ENCODE data around the gene VRK2. TPM values are rescaled to one million over a fixed set of nuclear protein-coding genes. Genes with fewer than 3 reads are reported as not detected.
"Not testable (repeated sequence)": the region's sequence is repeated elsewhere in the genome, so short reads cannot be mapped to it uniquely, and the experiment has no call there.

VRK2 gene
- total RNA-seq, 2 experiments from 2014 or later: 21.5 to 22.8 TPM

GRCh38 chr2:58135861-58136260 is 89.3 kb downstream of the VRK2 start:
- ATAC-seq (ENCODE audit: low read depth) (no peak), DNase-seq (no peak)
- Mint-ChIP-seq H3K27me3 (no peaks in the 10 kb centered on the region), H3K36me3 (peaks cover 17% of the 10 kb centered on the region), H3K4me1 (no peaks in the 10 kb centered on the region), H3K27ac (no peak overlapping the region), H3K9me3 (no peaks in the 10 kb centered on the region), H3K4me3 (no peak overlapping the region)
- POLR2A ChIA-PET: no interaction called here

- ATAC-seq (ENCODE audit: low read depth) (no peak), DNase-seq (no peak)
- Mint-ChIP-seq H3K4me3 (no peak overlapping the region), H3K36me3 (peaks cover 17% of the 10 kb centered on the region), H3K27ac (no peak overlapping the region), H3K27me3 (no peaks in the 10 kb centered on the region), H3K9me3 (no peaks in the 10 kb centered on the region), H3K4me1 (no peaks in the 10 kb centered on the region)
- POLR2A ChIA-PET: no interaction called here
Observed at GRCh38 chr2:58137221-58137620, 90.6 kb downstream of the VRK2 start.

- Mint-ChIP-seq H3K9me3 (no peaks in the 10 kb centered on the region), H3K4me1 (no peaks in the 10 kb centered on the region), H3K36me3 (peaks cover 19% of the 10 kb centered on the region), H3K27me3 (no peaks in the 10 kb centered on the region), H3K27ac (no peak overlapping the region), H3K4me3 (no peak overlapping the region)
- POLR2A ChIA-PET: no interaction called here
- no peak for ATAC-seq (ENCODE audit: low read depth)
- no peak for DNase-seq
Observed at GRCh38 chr2:58137856-58138255, 91.2 kb downstream of the VRK2 start.

- POLR2A ChIA-PET: no interaction called here
- DNase-seq (no peak), ATAC-seq (ENCODE audit: low read depth) (no peak)
- Mint-ChIP-seq H3K4me1 (no peaks in the 10 kb centered on the region), H3K36me3 (peaks cover 19% of the 10 kb centered on the region), H3K27me3 (no peaks in the 10 kb centered on the region), H3K9me3 (no peaks in the 10 kb centered on the region), H3K27ac (no peak overlapping the region), H3K4me3 (no peak overlapping the region)
Observed at GRCh38 chr2:58138396-58139030, 91.9 kb downstream of the VRK2 start.

- H3K4me3 Mint-ChIP-seq: no peak overlapping the region
- no peaks in the 10 kb centered on the region for H3K4me1 Mint-ChIP-seq
- DNase-seq (no peak), ATAC-seq (ENCODE audit: low read depth) (no peak)
- H3K9me3 Mint-ChIP-seq: no peaks in the 10 kb centered on the region
- H3K27ac Mint-ChIP-seq: no peak overlapping the region
- no peaks in the 10 kb centered on the region for H3K27me3 Mint-ChIP-seq
- POLR2A ChIA-PET: no interaction called here
- peaks cover 26% of the 10 kb centered on the region for H3K36me3 Mint-ChIP-seq
Observed at GRCh38 chr2:58140508-58141072, 94.0 kb downstream of the VRK2 start.

- H3K4me3 Mint-ChIP-seq; H3K27ac Mint-ChIP-seq; H3K9me3 Mint-ChIP-seq; DNase-seq; POLR2A ChIA-PET; ATAC-seq (ENCODE audit: low read depth); H3K27me3 Mint-ChIP-seq; H3K4me1 Mint-ChIP-seq: not testable (repeated sequence)
- H3K36me3 Mint-ChIP-seq: peaks cover 35% of the 10 kb centered on the region
Observed at GRCh38 chr2:58145769-58146168, 99.2 kb downstream of the VRK2 start.

- Mint-ChIP-seq H3K27ac (no peak overlapping the region), H3K27me3 (no peaks in the 10 kb centered on the region), H3K4me3 (no peak overlapping the region), H3K4me1 (peaks cover 1% of the 10 kb centered on the region), H3K36me3 (peaks cover 37% of the 10 kb centered on the region), H3K9me3 (no peaks in the 10 kb centered on the region)
- POLR2A ChIA-PET: no interaction called here
- no peak for ATAC-seq (ENCODE audit: low read depth)
- DNase-seq: no peak
Observed at GRCh38 chr2:58146707-58147106, 100.1 kb downstream of the VRK2 start.

GRCh38 chr2:58155160-58155778 is 108.7 kb downstream of the VRK2 start:
- Mint-ChIP-seq H3K9me3 (no peaks in the 10 kb centered on the region), H3K4me3 (no peak overlapping the region), H3K4me1 (no peaks in the 10 kb centered on the region), H3K36me3 (peaks cover 48% of the 10 kb centered on the region), H3K27me3 (no peaks in the 10 kb centered on the region), H3K27ac (no peak overlapping the region)
- DNase-seq (no peak), ATAC-seq (ENCODE audit: low read depth) (no peak)
- POLR2A ChIA-PET: no interaction called here

- Mint-ChIP-seq H3K36me3 (peaks cover 54% of the 10 kb centered on the region), H3K27me3 (no peaks in the 10 kb centered on the region), H3K27ac (no peak overlapping the region), H3K4me3 (no peak overlapping the region), H3K9me3 (no peaks in the 10 kb centered on the region), H3K4me1 (no peaks in the 10 kb centered on the region)
- DNase-seq (no peak), ATAC-seq (ENCODE audit: low read depth) (no peak)
- POLR2A ChIA-PET: no interaction called here
Observed at GRCh38 chr2:58156780-58157179, 110.2 kb downstream of the VRK2 start.

- no peaks in the 10 kb centered on the region for H3K4me1 Mint-ChIP-seq
- POLR2A ChIA-PET: no interaction called here
- peaks cover 50% of the 10 kb centered on the region for H3K36me3 Mint-ChIP-seq
- ATAC-seq (ENCODE audit: low read depth) (no peak), DNase-seq (no peak)
- H3K9me3 Mint-ChIP-seq: no peaks in the 10 kb centered on the region
- H3K27me3 Mint-ChIP-seq: no peaks in the 10 kb centered on the region
- no peak overlapping the region for H3K4me3 Mint-ChIP-seq
- H3K27ac Mint-ChIP-seq: no peak overlapping the region
Observed at GRCh38 chr2:58157754-58158153, 111.1 kb downstream of the VRK2 start.

GRCh38 chr2:58158481-58158880 is 111.9 kb downstream of the VRK2 start:
- Mint-ChIP-seq H3K27ac (no peak overlapping the region), H3K9me3 (no peaks in the 10 kb centered on the region), H3K36me3 (peaks cover 45% of the 10 kb centered on the region), H3K4me1 (no peaks in the 10 kb centered on the region), H3K27me3 (no peaks in the 10 kb centered on the region), H3K4me3 (no peak overlapping the region)
- ATAC-seq (ENCODE audit: low read depth) (no peak), DNase-seq (no peak)
- POLR2A ChIA-PET: no interaction called here

GRCh38 chr2:58163913-58164312 is 117.3 kb downstream of the VRK2 start:
- no peak for ATAC-seq (ENCODE audit: low read depth)
- POLR2A ChIA-PET: no interaction called here
- no peaks in the 10 kb centered on the region for H3K4me1 Mint-ChIP-seq
- no peak overlapping the region for H3K27ac Mint-ChIP-seq
- no peaks in the 10 kb centered on the region for H3K9me3 Mint-ChIP-seq
- peaks cover 22% of the 10 kb centered on the region for H3K36me3 Mint-ChIP-seq
- DNase-seq: no peak
- H3K27me3 Mint-ChIP-seq: no peaks in the 10 kb centered on the region
- H3K4me3 Mint-ChIP-seq: no peak overlapping the region

- H3K27ac Mint-ChIP-seq; POLR2A ChIA-PET; H3K27me3 Mint-ChIP-seq; H3K4me1 Mint-ChIP-seq; DNase-seq; ATAC-seq (ENCODE audit: low read depth); H3K4me3 Mint-ChIP-seq; H3K9me3 Mint-ChIP-seq: not testable (repeated sequence)
- peaks cover 27% of the 10 kb centered on the region for H3K36me3 Mint-ChIP-seq
Observed at GRCh38 chr2:58168130-58168529, 121.5 kb downstream of the VRK2 start.

- DNase-seq; H3K27me3 Mint-ChIP-seq; ATAC-seq (ENCODE audit: low read depth); H3K4me1 Mint-ChIP-seq; H3K27ac Mint-ChIP-seq; POLR2A ChIA-PET; H3K4me3 Mint-ChIP-seq: not testable (repeated sequence)
- H3K9me3 Mint-ChIP-seq: peaks cover 11% of the 10 kb centered on the region
- peaks cover 37% of the 10 kb centered on the region for H3K36me3 Mint-ChIP-seq
Observed at GRCh38 chr2:58169845-58170244, 123.2 kb downstream of the VRK2 start.
